K562 (cell line): Measurements from ENCODE around the gene DLGAP1. TPM values are rescaled to one million over a fixed set of nuclear protein-coding genes. Genes with fewer than 3 reads are reported as not detected.

Experiments used
- CREBBP ChIP-seq: IDR thresholded peaks from one replicate; pipeline ENCODE4 v1.6.1; 2012; ENCODE audit warnings: low read depth, mild to moderate bottlenecking, control low read depth, inconsistent platforms, low read length
- FOXA1 ChIP-seq: fragments of 450-650 bp; IDR thresholded peaks from 2 replicates; pipeline ENCODE4 v1.6.1; 2016; ENCODE audit warnings: mild to moderate bottlenecking, borderline replicate concordance
- GTF3C2 ChIP-seq: IDR thresholded peaks from 3 replicates; pipeline ENCODE4 v1.6.1; 2011; ENCODE audit warnings: borderline replicate concordance, mild to moderate bottlenecking, moderate library complexity; ENCODE audit not compliant: insufficient read length; ENCODE audit errors: extremely low read depth
- HDAC1 ChIP-seq, 2 experiments: fragments of 450-650 bp; IDR thresholded peaks; 2 replicates each; pipeline ENCODE4 v1.6.1; 2016 to 2017; ENCODE audit warnings: inconsistent platforms in 1 of 2, mild to moderate bottlenecking in 1 of 2, moderate library complexity in 1 of 2
- MAX ChIP-seq: sonication (generic); formaldehyde crosslinking; IDR thresholded peaks from 2 replicates; pipeline ENCODE4 v1.9.0; 2022; ENCODE audit warnings: mild to moderate bottlenecking, missing genetic modification reagents
- NFE2L1 ChIP-seq: fragments of 450-650 bp; IDR thresholded peaks from 2 replicates; pipeline ENCODE4 v1.6.1; 2016; ENCODE audit warnings: missing genetic modification characterization, low read depth, mild to moderate bottlenecking, missing compliant biosample characterization, moderate library complexity, borderline replicate concordance
- PHF20 ChIP-seq: fragments of 450-650 bp; IDR thresholded peaks from 2 replicates; pipeline ENCODE4 v1.6.1; 2018; ENCODE audit not compliant: partially characterized antibody
- RUNX1 ChIP-seq: sonication (generic); IDR thresholded peaks from 2 replicates; pipeline ENCODE4 v1.6.1; 2016; ENCODE audit warnings: antibody characterized with exemption, low read depth
- SLC30A9 ChIP-seq: fragments of 250-450 bp; sonication (Bioruptor Pico); IDR thresholded peaks from 2 replicates; pipeline ENCODE4 v1.8.0; 2022; ENCODE audit warnings: mild to moderate bottlenecking, moderate library complexity
- SMARCC2 ChIP-seq: fragments of 450-650 bp; IDR thresholded peaks from 2 replicates; pipeline ENCODE4 v1.6.1; 2017; ENCODE audit warnings: antibody characterized with exemption, moderate library complexity, mild to moderate bottlenecking, low read depth
- ZFX ChIP-seq: sonication (generic); formaldehyde crosslinking; IDR thresholded peaks from 2 replicates; pipeline ENCODE4 v1.8.0; 2022; ENCODE audit warnings: mild to moderate bottlenecking, missing genetic modification reagents, moderate library complexity
- ZNF316 ChIP-seq: fragments of 450-650 bp; IDR thresholded peaks from 2 replicates; pipeline ENCODE4 v1.6.1; 2016
- ZNF511 ChIP-seq: sonication (generic); formaldehyde crosslinking; IDR thresholded peaks from 2 replicates; pipeline ENCODE4 v1.8.0; 2022; ENCODE audit warnings: mild to moderate bottlenecking, missing genetic modification reagents
- polyA plus RNA-seq, 8 experiments: library from polyadenylated mRNA; depleted of rRNA in 4 of 8; stranded (reverse) in 5 of 8; unstranded in 3 of 8; fragments of >200 nt; fragmentation: Nextera tagmentation in 2 of 8; fragmentation: Illumina TruSeq in 1 of 8; extraction: Ambion mirVana in 2 of 8; extraction: Trizol in 1 of 8; gene quantifications; 2 replicates each; pipeline versions ENCODE4 v1.2.1 to v1.2.3, GENCODE V29; 2011 to 2014; ENCODE audit warnings: inconsistent platforms in 1 of 8, missing spikeins in 1 of 8
- total RNA-seq, 7 experiments: library from RNA; depleted of rRNA in 6 of 7; stranded (reverse); fragments of >200 nt in 6 of 7; fragmentation: Illumina TruSeq in 2 of 7; extraction: Trizol in 2 of 7; gene quantifications; 2 replicates each; pipeline versions ENCODE4 v1.2.1 to v1.2.3, GENCODE V29; 2011 to 2021; ENCODE audit warnings: low replicate concordance in 1 of 7
- TF ChIP-seq, protein P1 (sequence below): fragments of 250-450 bp; sonication (Bioruptor Pico); IDR thresholded peaks from 2 replicates; pipeline ENCODE4 v1.5.0; 2020; ENCODE audit warnings: mild to moderate bottlenecking, borderline replicate concordance

Gene DLGAP1
- total and polyA plus RNA-seq, 9 of the 15 experiments (the other 6 are each of a cell fraction or from before 2014, with no cell fraction given) = 0.04 to 0.22 (median 0.08) TPM

GRCh38 chr18:3605954-3606443 is 849.1 kb downstream of the DLGAP1 start (continued):
- TF ChIP-seq GTF3C2 (no peak), NFE2L1 (tag) (no peak), ZNF316 (no peak), MAX (CRISPR knock-in tag) (no peak), ZNF511 (CRISPR knock-in tag) (no peak), SMARCC2 (no peak), SLC30A9 (no peak), ZFX (no peak), HDAC1 (IDR thresholded peaks at IDR 0.05) (no peak), PHF20 (no peak), CREBBP (no peak), RUNX1 (no peak), FOXA1 (no peak)
- TF ChIP-seq, protein P1, sequence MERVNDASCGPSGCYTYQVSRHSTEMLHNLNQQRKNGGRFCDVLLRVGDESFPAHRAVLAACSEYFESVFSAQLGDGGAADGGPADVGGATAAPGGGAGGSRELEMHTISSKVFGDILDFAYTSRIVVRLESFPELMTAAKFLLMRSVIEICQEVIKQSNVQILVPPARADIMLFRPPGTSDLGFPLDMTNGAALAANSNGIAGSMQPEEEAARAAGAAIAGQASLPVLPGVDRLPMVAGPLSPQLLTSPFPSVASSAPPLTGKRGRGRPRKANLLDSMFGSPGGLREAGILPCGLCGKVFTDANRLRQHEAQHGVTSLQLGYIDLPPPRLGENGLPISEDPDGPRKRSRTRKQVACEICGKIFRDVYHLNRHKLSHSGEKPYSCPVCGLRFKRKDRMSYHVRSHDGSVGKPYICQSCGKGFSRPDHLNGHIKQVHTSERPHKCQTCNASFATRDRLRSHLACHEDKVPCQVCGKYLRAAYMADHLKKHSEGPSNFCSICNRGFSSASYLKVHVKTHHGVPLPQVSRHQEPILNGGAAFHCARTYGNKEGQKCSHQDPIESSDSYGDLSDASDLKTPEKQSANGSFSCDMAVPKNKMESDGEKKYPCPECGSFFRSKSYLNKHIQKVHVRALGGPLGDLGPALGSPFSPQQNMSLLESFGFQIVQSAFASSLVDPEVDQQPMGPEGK (CRISPR knock-in tag) = peak; percentile 61; the same call in 1 of the 2 replicates
- TF ChIP-seq, all 486 proteins: peak for 53
